ENCODE data around the gene SLC35F1. TPM values are rescaled to one million over a fixed set of nuclear protein-coding genes. Genes with fewer than 3 reads are reported as not detected.

The SLC35F1 gene
- total and polyA plus RNA-seq, 9 of the 15 experiments (the other 6 are each of a cell fraction or from before 2014, with no cell fraction given), result 0.03 to 0.06 TPM; not detected in 7

DNA sequence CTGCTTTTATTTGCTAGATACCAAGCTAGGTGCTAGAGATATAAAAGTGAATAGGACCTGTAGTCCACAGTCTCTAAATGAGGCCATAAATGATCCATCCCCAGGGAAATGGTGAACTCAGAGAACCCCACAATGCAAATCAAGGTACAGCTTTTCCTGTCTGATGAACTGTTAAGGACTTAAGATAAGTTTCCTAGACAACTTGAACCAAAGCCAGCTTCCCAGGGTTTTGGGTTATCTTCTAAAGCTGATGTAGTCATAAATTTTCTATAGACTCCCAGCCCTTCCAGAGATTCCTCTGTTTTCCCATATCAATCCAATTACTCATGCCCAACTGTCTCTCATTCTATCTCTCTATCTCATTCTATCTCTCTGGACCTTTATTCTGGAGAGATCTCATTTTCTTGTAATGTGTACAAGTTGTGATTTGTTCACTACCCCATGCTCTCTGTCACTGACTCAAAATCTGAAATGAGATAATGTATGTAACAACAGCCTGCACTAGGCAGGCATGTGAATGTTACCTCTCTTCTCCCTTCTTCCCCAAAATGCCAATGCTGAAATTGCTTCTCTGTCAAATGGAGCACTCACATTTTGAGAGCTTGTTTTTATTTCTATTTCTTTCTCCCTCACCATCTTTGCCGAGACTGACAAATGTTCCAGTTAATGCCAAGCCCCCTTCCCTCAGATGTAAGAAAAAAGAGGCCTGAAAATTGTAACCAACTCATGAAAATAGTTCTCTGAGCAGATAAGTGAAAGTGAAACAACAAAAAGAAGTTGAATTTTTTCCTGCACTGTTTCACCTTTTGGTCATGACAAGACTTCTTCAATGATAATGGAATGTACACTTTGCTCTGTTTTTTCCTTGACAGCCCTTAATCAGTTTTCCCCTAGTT, 279.9 kb downstream of the SLC35F1 start:
- H3K27me3 ChIP-seq (ENCODE audit: control insufficient read depth in 2 of 2, insufficient read depth in 2 of 2, low read length in 2 of 2), result no peaks in the 10 kb centered on the region
- H3K79me2 ChIP-seq (ENCODE audit: control insufficient read depth, insufficient read depth, low read length), result no peaks in the 10 kb centered on the region
- ATAC-seq, result no peak
- ChIA-PET CTCF (ENCODE audit: low intra/inter-chr PET ratio) (no interaction called here), POLR2A (no interaction called here)
- FAIRE-seq, result no peak
- no peaks in the 10 kb centered on the region for H3K9me1 ChIP-seq (ENCODE audit: control insufficient read depth, insufficient read depth, low read length)
- no peaks in the 10 kb centered on the region for H3K9me3 ChIP-seq (replicated peaks; ENCODE audit: control insufficient read depth, insufficient read depth, low read depth, low read length)
- H3K36me3 ChIP-seq (ENCODE audit: control insufficient read depth, insufficient read depth, low read length), result no peaks in the 10 kb centered on the region
- DNase-seq (ENCODE audit: extremely low read depth in 1 of 4, low spot score in 3 of 4), result no peak
- no peaks in the 10 kb centered on the region for H4K20me1 ChIP-seq (replicated peaks; ENCODE audit: control insufficient read depth, insufficient read depth, low read length)
- 0% methylated on average over 1 of the region's 1 CpG for WGBS (ENCODE audit: insufficient coverage, low coverage, missing lambda C conversion rate)
- in situ Hi-C loops (cut with MboI) (no loop called here), intact Hi-C loops (cut with micrococcal nuclease) (no loop called here)
- no peak overlapping the region for H3K4me2 ChIP-seq (ENCODE audit: insufficient read depth, low read length)
- no TSS peak for BruUV-seq (replicated peaks)
- no peaks in the 10 kb centered on the region for H3K4me1 ChIP-seq (replicated peaks in 1 of 2; ENCODE audit: control insufficient read depth in 2 of 2, insufficient read depth in 2 of 2, low read length in 2 of 2)
- H3K4me3 ChIP-seq, result no peak overlapping the region
- H3K27ac ChIP-seq (ENCODE audit: extremely low read depth, low read depth, low read length), result no peak overlapping the region
- H2AFZ ChIP-seq (ENCODE audit: low read depth, low read length), result no peak overlapping the region
- no peak overlapping the region for H3K9ac ChIP-seq (ENCODE audit: insufficient read depth in 1 of 2, low read depth in 2 of 2, low read length in 2 of 2)
- TF ChIP-seq FOXA3 (CRISPR knock-in tag; conservative IDR thresholded peaks at IDR 0.05 in 1 of 2, IDR thresholded peaks at IDR 0.05 in 1 of 2) (no peak), ZBTB40 (IDR thresholded peaks at IDR 0.05) (no peak), ZBTB40 (CRISPR knock-in tag; IDR thresholded peaks at IDR 0.05) (no peak), CSDE1 (IDR thresholded peaks at IDR 0.05) (no peak), SOX6 (IDR thresholded peaks at IDR 0.05) (no peak), MXI1 (IDR thresholded peaks at IDR 0.05; ENCODE audit: low read depth, low read length) (no peak), DIDO1 (tag; IDR thresholded peaks at IDR 0.05; ENCODE audit: low read depth) (no peak), NFYB (IDR thresholded peaks at IDR 0.05; ENCODE audit: extremely low read depth, insufficient read length) (no peak), ZNF444 (CRISPR knock-in tag; IDR thresholded peaks at IDR 0.05) (no peak)
- TF ChIP-seq, protein P1, sequence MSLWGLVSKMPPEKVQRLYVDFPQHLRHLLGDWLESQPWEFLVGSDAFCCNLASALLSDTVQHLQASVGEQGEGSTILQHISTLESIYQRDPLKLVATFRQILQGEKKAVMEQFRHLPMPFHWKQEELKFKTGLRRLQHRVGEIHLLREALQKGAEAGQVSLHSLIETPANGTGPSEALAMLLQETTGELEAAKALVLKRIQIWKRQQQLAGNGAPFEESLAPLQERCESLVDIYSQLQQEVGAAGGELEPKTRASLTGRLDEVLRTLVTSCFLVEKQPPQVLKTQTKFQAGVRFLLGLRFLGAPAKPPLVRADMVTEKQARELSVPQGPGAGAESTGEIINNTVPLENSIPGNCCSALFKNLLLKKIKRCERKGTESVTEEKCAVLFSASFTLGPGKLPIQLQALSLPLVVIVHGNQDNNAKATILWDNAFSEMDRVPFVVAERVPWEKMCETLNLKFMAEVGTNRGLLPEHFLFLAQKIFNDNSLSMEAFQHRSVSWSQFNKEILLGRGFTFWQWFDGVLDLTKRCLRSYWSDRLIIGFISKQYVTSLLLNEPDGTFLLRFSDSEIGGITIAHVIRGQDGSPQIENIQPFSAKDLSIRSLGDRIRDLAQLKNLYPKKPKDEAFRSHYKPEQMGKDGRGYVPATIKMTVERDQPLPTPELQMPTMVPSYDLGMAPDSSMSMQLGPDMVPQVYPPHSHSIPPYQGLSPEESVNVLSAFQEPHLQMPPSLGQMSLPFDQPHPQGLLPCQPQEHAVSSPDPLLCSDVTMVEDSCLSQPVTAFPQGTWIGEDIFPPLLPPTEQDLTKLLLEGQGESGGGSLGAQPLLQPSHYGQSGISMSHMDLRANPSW (CRISPR knock-in tag; IDR thresholded peaks at IDR 0.05), result no peak
